ENCODE data around the gene SLC8B1. TPM values are rescaled to one million over a fixed set of nuclear protein-coding genes. Genes with fewer than 3 reads are reported as not detected.
A peak's percentile ranks its signal among the peaks of the same experiment; 100 is the strongest.

Gene SLC8B1
- total and polyA plus RNA-seq, 9 of the 15 experiments (the other 6 are each of a cell fraction or from before 2014, with no cell fraction given), result 0.86 to 34.1 (median 18.5) TPM

DNA sequence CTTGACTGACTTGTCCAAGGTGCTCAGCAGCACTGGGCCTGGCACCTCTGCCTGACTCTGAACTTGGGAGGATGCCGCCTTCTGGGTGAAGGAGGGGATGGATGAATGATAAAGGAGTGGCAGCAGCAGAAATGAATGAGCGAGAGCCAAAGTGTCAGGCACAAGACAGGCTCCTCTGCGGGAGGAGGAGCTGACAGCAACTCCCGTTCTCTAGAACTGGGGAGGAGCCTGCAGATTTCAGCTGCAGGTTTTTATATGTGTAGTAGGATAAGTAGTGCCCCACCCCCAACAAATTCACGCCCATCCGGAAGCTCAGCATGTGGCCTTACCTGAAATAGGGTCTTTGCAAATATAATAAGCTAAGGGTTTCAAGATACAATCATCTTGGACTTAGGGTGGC lies 33.1 kb downstream of the SLC8B1 start:
- H3K36me3 ChIP-seq (ENCODE audit: control insufficient read depth, insufficient read depth, low read length), result peaks cover 27% of the 10 kb centered on the region; the same call in 2 of the 3 replicates
- intact Hi-C loops (cut with micrococcal nuclease) (no loop called here), in situ Hi-C loops (cut with MboI) (no loop called here)
- H3K4me3 ChIP-seq, result no peak overlapping the region
- no peak overlapping the region for H3K27ac ChIP-seq (ENCODE audit: extremely low read depth, low read depth, low read length)
- 44% methylated on average over 6 of the region's 6 CpGs for WGBS (ENCODE audit: insufficient coverage, low coverage, missing lambda C conversion rate)
- POLR2A ChIA-PET, result interaction anchor here (1.1 to 1.3 kb wide), 2 partner anchors 13 to 658 kb away, joined by 3 to 4 read pairs; no protein-coding TSS in a partner anchor
- no peaks in the 10 kb centered on the region for H3K9me3 ChIP-seq (replicated peaks; ENCODE audit: control insufficient read depth, insufficient read depth, low read depth, low read length)
- H3K79me2 ChIP-seq (ENCODE audit: control insufficient read depth, insufficient read depth, low read length), result no peaks in the 10 kb centered on the region
- no peak overlapping the region; a peak in 1 of 4 replicates for H3K9ac ChIP-seq (ENCODE audit: insufficient read depth in 1 of 2, low read depth in 2 of 2, low read length in 2 of 2)
- no TSS peak for BruUV-seq (replicated peaks)
- H2AFZ ChIP-seq (ENCODE audit: low read depth, low read length), result no peak overlapping the region
- FAIRE-seq, result peak; percentile 68
- TF ChIP-seq NCOA2 (IDR thresholded peaks at IDR 0.05; ENCODE audit: partially characterized antibody in 2 of 2), result no peak
- no peak for TF ChIP-seq SRSF7 (optimal IDR thresholded peaks at IDR 0.05; ENCODE audit: low read depth, low read length)
- 0 out of 2 replicates have a peak, but pooled peaks have one; percentile 29 for TF ChIP-seq ZNF263 (CRISPR knock-in tag; IDR thresholded peaks at IDR 0.05; ENCODE audit: borderline replicate concordance)
- TF ChIP-seq, protein P1, sequence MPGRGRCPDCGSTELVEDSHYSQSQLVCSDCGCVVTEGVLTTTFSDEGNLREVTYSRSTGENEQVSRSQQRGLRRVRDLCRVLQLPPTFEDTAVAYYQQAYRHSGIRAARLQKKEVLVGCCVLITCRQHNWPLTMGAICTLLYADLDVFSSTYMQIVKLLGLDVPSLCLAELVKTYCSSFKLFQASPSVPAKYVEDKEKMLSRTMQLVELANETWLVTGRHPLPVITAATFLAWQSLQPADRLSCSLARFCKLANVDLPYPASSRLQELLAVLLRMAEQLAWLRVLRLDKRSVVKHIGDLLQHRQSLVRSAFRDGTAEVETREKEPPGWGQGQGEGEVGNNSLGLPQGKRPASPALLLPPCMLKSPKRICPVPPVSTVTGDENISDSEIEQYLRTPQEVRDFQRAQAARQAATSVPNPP (IDR thresholded peaks at IDR 0.05; ENCODE audit: borderline replicate concordance, insufficient read depth, insufficient read length), result no peak
- TF ChIP-seq RBM15 (IDR thresholded peaks at IDR 0.05; ENCODE audit: insufficient read depth, low read length), result no peak
- TF ChIP-seq, protein P2, sequence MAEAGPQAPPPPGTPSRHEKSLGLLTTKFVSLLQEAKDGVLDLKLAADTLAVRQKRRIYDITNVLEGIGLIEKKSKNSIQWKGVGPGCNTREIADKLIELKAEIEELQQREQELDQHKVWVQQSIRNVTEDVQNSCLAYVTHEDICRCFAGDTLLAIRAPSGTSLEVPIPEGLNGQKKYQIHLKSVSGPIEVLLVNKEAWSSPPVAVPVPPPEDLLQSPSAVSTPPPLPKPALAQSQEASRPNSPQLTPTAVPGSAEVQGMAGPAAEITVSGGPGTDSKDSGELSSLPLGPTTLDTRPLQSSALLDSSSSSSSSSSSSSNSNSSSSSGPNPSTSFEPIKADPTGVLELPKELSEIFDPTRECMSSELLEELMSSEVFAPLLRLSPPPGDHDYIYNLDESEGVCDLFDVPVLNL (CRISPR knock-in tag; IDR thresholded peaks at IDR 0.05; ENCODE audit: low read depth), result no peak
- peak; percentile 42; the same call in 1 of the 2 replicates for TF ChIP-seq FOSL1 (tag; conservative IDR thresholded peaks at IDR 0.05)
- peak; percentile 8 for TF ChIP-seq RBM25 (IDR thresholded peaks at IDR 0.05; ENCODE audit: low read depth, low read length, severe bottlenecking)
- TF ChIP-seq SREBF2 (CRISPR knock-in tag; IDR thresholded peaks at IDR 0.05), result no peak
- TF ChIP-seq, protein P3, sequence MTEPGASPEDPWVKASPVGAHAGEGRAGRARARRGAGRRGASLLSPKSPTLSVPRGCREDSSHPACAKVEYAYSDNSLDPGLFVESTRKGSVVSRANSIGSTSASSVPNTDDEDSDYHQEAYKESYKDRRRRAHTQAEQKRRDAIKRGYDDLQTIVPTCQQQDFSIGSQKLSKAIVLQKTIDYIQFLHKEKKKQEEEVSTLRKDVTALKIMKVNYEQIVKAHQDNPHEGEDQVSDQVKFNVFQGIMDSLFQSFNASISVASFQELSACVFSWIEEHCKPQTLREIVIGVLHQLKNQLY (CRISPR knock-in tag; conservative IDR thresholded peaks at IDR 0.05), result no peak
- TF ChIP-seq, protein P4, sequence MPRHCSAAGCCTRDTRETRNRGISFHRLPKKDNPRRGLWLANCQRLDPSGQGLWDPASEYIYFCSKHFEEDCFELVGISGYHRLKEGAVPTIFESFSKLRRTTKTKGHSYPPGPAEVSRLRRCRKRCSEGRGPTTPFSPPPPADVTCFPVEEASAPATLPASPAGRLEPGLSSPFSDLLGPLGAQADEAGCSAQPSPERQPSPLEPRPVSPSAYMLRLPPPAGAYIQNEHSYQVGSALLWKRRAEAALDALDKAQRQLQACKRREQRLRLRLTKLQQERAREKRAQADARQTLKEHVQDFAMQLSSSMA (CRISPR knock-in tag; IDR thresholded peaks at IDR 0.05), result no peak
- no peak for TF ChIP-seq ZNF174 (CRISPR knock-in tag; IDR thresholded peaks at IDR 0.05)
- TF ChIP-seq SUPT5H (IDR thresholded peaks at IDR 0.05), result no peak
- no peak for TF ChIP-seq ZNF347 (CRISPR knock-in tag; IDR thresholded peaks at IDR 0.05; ENCODE audit: low read depth)
- TF ChIP-seq MTA1 (IDR thresholded peaks at IDR 0.05; ENCODE audit: borderline replicate concordance), result no peak
- no peaks in the 10 kb centered on the region for H4K20me1 ChIP-seq (replicated peaks; ENCODE audit: control insufficient read depth, insufficient read depth, low read length)
- peaks cover 30% of the 10 kb centered on the region in 2 experiments; a peak in 4 of 5 replicates for H3K4me1 ChIP-seq (replicated peaks in 1 of 2; ENCODE audit: control insufficient read depth in 2 of 2, insufficient read depth in 2 of 2, low read length in 2 of 2)
- no peaks in the 10 kb centered on the region for H3K27me3 ChIP-seq (ENCODE audit: control insufficient read depth in 2 of 2, insufficient read depth in 2 of 2, low read length in 2 of 2)
- no peak overlapping the region for H3K4me2 ChIP-seq (ENCODE audit: insufficient read depth, low read length)
- DNase-seq (ENCODE audit: extremely low read depth in 1 of 4, low spot score in 3 of 4), result peak; percentile 34 to 41 (median 40)
- CTCF ChIA-PET (ENCODE audit: low intra/inter-chr PET ratio), result no interaction called here
- ATAC-seq, result no peak
- H3K9me1 ChIP-seq (ENCODE audit: control insufficient read depth, insufficient read depth, low read length), result no peaks in the 10 kb centered on the region

Data from K562 (cell line).